Subcutaneous abdominal adipose tissue (tissue), 5 donors: ENCODE results near the gene MIB1.

Experiments
- H3K27ac ChIP-seq: one replicate; pipeline ENCODE4 v1.7.0; 2013; ENCODE audit warnings: low read depth, mild to moderate bottlenecking, inconsistent platforms, low read length, moderate library complexity
- H3K27me3 ChIP-seq, 5 donors: one replicate each; pipeline ENCODE4 v1.7.0; 2013; ENCODE audit warnings: low read length in 5 of 5, inconsistent platforms in 1 of 5; ENCODE audit not compliant: control insufficient read depth in 5 of 5, insufficient read depth in 4 of 5
- H3K36me3 ChIP-seq, 5 donors: one replicate each; pipeline ENCODE4 v1.7.0; 2013; ENCODE audit warnings: low read length in 5 of 5; ENCODE audit not compliant: control insufficient read depth in 5 of 5, insufficient read depth in 5 of 5
- H3K4me1 ChIP-seq, 5 donors: one replicate each; pipeline ENCODE4 v1.7.0; 2013; ENCODE audit warnings: low read length in 5 of 5, mild to moderate bottlenecking in 3 of 5, moderate library complexity in 1 of 5; ENCODE audit not compliant: control insufficient read depth in 5 of 5, insufficient read depth in 5 of 5
- H3K4me3 ChIP-seq, 5 donors: one replicate each; pipeline ENCODE4 v1.7.0; 2013; ENCODE audit warnings: low read length in 5 of 5, low read depth in 1 of 5
- H3K9ac ChIP-seq, 5 donors: one replicate each; pipeline ENCODE4 v1.7.0; 2013; ENCODE audit warnings: low read length in 5 of 5, mild to moderate bottlenecking in 4 of 5, moderate library complexity in 3 of 5
- H3K9me3 ChIP-seq, 5 donors: one replicate each; pipeline ENCODE4 v1.7.0; 2013; ENCODE audit warnings: low read length in 5 of 5; ENCODE audit not compliant: control insufficient read depth in 5 of 5
- donor health status: healthy.
- donor health status: healthy.
- donor health status: healthy.
- donor health status: healthy.
- donor health status: healthy.

Gene MIB1

DNA sequence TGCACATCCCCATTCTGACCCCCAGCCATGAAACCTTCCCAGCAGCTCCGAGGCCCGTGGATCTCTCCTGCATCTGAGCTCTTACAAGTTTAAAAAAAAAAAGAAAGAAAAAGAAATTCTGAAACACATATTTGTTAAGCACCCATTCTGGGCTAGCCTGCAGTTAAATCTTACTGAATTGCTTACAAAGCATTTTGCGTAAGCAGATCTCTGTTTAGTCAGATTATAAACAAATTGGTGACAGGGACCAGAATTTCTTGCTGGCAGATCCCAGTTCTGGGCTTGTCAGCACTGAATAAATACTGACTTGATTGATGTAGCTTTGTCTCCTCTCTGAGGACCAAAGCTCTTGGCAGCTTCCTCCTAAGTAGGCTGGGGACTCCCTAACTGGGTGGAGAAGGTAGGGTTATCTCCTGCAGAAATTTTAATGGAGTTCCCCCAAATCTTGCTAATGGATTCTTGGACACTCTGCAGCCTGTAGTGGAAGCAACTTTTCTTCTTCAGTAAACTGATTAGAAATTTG, 160.9 kb downstream of the MIB1 start:
- Histone ChIP-seq H3K27me3 (peaks cover 0 to 5% (median 0%) of the 10 kb centered on the region in 5 donors), H3K4me3 (peak overlapping the region in 2 of 5 donors; percentile 24 to 49), H3K36me3 (no peaks in the 10 kb centered on the region), H3K9me3 (no peaks in the 10 kb centered on the region), H3K27ac (no peak overlapping the region), H3K4me1 (peaks cover 2 to 18% (median 7%) of the 10 kb centered on the region in 5 donors), H3K9ac (no peak overlapping the region)

DNA sequence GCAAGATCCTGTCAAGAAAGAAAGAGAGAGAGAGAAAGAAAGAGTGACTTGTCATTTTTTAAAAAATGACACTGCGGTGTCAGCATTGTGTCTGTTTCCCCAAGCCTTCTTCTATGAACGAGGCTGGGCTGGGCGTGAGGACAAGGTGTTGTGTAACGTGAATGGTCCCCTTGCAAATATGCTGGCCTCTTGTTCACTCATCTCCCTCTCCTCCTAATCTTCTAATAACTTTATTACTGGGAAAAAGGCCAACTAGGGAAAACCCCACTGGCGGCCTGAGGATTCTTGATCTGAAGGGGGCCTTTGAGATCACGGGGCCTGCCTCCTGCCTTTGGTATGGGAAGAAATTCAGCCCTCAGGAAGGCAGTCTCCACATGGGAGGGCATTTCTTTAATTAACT, 163.1 kb downstream of the MIB1 start:
- Histone ChIP-seq H3K4me1 (peaks cover 2 to 18% (median 5%) of the 10 kb centered on the region in 5 donors), H3K9ac (no peak overlapping the region), H3K9me3 (no peaks in the 10 kb centered on the region), H3K36me3 (no peaks in the 10 kb centered on the region), H3K27ac (no peak overlapping the region), H3K4me3 (no peak overlapping the region), H3K27me3 (no peaks in the 10 kb centered on the region)

DNA sequence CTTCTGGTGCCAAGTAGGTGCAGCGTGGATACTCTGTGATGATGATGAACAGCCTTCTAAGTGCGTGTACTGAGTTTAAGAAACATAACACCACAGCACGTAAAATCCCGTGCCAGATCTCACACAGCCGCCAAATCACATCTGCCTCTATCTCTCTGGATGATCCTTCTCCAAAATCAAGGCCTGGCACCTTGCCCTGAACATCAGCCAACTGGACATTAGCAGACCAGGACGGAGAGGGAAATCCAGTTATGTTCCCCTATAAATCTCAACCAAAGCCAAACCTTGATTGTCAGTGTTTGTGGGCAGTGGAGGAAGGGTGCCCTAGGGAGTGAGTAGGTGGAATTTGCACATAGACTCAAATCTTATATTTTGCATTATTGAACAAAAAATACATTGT, 164.3 kb downstream of the MIB1 start:
- no peaks in the 10 kb centered on the region for H3K36me3 ChIP-seq

DNA sequence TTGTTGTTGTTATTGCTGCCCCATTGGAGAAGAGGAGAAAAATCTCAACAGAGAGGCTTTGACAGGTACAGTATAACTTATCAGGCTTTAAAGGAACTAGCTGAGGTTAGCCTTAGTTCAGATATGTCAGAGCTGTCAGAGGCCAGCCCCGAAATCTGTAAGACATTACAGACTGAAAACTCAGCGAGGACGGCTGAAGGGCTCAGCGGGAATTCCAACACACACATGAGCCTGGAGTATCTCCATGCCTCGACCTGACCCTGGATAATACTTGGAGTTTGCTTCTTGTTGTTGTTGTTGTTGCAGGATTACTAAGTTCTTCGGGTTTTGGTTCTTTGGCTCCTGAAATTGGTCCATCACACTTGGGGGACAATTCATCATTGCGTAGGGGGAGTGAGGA, 166.9 kb downstream of the MIB1 start:
- Histone ChIP-seq H3K4me1 (peaks cover 2 to 10% (median 3%) of the 10 kb centered on the region in 5 donors), H3K9ac (no peak overlapping the region), H3K27me3 (peaks cover 0 to 2% (median 0%) of the 10 kb centered on the region in 5 donors), H3K36me3 (no peaks in the 10 kb centered on the region), H3K4me3 (no peak overlapping the region), H3K27ac (no peak overlapping the region), H3K9me3 (no peaks in the 10 kb centered on the region)

More for the DNA sequence above, 164.3 kb downstream of the MIB1 start:
- Histone ChIP-seq H3K4me1 (peaks cover 2 to 18% (median 5%) of the 10 kb centered on the region in 5 donors), H3K27ac (no peak overlapping the region), H3K27me3 (no peaks in the 10 kb centered on the region), H3K9me3 (no peaks in the 10 kb centered on the region), H3K4me3 (no peak overlapping the region), H3K9ac (no peak overlapping the region)

DNA sequence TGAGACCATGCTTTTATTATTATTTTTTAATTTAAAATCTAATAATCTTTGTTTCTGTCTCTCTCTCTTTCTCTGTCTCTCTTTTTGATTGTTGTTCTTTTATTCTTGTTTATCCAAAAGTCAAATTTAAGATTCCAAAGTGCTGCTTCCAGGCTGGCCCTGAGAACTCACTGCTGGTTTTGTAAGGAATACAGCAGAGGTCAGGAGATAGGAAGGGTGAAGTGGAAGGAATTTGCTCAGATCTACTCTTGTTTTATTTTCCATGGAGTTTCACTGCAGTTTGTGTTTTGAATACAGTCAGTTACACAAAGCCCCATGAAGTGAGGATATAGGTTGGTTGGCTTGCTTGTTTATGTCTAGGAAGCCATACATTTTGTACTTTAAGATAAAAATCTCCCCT, 168.1 kb downstream of the MIB1 start:
- H3K4me1 ChIP-seq = peaks cover 2 to 10% (median 2%) of the 10 kb centered on the region in 5 donors
- H3K9me3 ChIP-seq = no peaks in the 10 kb centered on the region
- no peak overlapping the region for H3K27ac ChIP-seq
- no peak overlapping the region for H3K4me3 ChIP-seq
- H3K9ac ChIP-seq = no peak overlapping the region
- H3K36me3 ChIP-seq = no peaks in the 10 kb centered on the region
- peaks cover 0 to 2% (median 0%) of the 10 kb centered on the region in 5 donors for H3K27me3 ChIP-seq

DNA sequence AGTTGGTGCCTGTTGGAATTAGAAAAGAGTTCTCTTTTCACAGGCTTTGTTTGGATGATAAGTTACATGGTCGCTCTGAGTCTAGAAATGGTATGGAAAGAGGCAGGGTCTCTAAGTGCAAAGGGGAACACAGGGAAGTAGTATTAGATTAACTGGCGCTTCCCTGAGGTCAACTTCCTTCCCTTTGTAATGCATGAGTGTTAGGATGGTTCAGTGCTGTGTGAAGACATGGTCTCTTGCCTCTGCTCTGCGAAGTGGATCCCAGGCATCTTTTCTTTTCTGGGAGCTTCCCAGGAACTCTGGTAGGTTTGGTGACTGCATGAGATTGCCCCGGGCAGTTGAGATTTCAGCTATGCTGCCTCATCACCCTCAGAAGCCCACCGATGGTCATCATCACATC, 170.3 kb downstream of the MIB1 start:
- H3K36me3 ChIP-seq = no peaks in the 10 kb centered on the region
- H3K4me3 ChIP-seq = no peak overlapping the region
- no peaks in the 10 kb centered on the region for H3K4me1 ChIP-seq
- H3K9me3 ChIP-seq = no peaks in the 10 kb centered on the region
- no peak overlapping the region for H3K9ac ChIP-seq
- H3K27ac ChIP-seq = no peak overlapping the region
- peaks cover 0 to 6% (median 0%) of the 10 kb centered on the region in 5 donors for H3K27me3 ChIP-seq

DNA sequence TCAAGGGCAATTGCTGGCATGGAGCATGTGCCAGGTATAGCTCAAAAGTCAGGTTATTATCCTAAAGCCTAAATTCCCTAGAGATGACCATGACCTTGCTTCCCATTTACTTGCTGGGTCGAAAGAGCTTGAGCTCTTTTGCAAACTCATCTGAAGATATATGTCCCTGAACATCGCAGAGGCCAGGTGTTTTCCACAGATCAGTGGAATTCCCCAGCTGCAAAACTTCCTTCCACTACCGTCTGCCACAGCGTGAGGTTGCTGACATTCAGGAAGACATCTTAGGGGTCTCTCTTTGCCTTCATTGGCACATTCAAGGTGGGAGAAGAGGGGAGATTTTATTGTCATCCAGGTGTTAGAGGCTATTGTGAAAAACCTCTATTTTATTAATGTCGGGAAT, 171.0 kb downstream of the MIB1 start:
- Histone ChIP-seq H3K27me3 (peaks cover 0 to 6% (median 0%) of the 10 kb centered on the region in 5 donors), H3K27ac (no peak overlapping the region), H3K9ac (no peak overlapping the region), H3K4me1 (no peaks in the 10 kb centered on the region), H3K36me3 (no peaks in the 10 kb centered on the region), H3K9me3 (no peaks in the 10 kb centered on the region), H3K4me3 (no peak overlapping the region)

DNA sequence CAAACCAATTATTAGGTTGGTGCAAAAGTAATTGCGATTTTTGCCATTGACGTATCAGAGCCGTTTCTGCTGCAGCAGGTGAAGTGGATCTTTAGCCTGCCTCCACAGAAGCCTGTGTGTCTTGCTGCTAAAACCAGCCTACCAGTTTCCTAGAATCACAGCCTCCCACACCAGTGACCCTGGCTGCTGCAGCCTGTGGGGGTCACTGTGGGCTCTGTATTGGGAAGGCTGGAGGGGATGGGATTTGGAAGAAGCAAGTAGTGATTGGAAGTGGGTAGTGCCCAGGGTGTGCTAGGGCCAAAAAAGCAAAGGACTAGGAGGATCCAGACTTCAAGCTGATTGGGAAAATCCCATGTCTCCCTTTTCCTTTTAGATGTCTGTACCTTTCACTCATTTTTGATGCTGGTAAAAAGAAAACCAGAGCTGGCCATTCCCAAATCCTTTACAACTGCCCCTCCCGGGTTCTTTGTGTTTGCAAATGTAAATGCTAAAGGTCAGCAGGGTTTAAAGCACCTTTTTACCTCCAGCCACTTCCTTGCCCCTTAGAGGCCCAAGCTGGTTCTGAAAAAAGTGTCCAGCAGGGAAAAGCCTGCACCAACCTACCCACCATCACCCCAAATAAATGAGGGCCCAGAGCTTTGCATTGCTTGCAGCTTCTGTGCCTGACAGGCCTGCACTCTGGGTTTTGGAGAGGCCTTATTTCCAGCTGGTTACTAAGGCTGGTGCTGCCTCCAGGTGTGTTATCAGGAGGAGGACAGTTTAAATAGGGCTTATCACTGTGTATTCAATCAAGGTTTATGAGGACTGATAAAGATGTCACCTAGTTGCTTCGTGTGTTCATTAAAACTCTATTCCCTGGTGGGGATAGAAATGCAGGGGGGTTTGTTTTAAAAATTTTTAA, 172.0 kb downstream of the MIB1 start:
- no peaks in the 10 kb centered on the region for H3K4me1 ChIP-seq
- H3K9ac ChIP-seq = no peak overlapping the region
- H3K27me3 ChIP-seq = peaks cover 0 to 6% (median 0%) of the 10 kb centered on the region in 5 donors
- no peak overlapping the region for H3K27ac ChIP-seq
- no peaks in the 10 kb centered on the region for H3K36me3 ChIP-seq
- H3K4me3 ChIP-seq = no peak overlapping the region
- H3K9me3 ChIP-seq = no peaks in the 10 kb centered on the region

DNA sequence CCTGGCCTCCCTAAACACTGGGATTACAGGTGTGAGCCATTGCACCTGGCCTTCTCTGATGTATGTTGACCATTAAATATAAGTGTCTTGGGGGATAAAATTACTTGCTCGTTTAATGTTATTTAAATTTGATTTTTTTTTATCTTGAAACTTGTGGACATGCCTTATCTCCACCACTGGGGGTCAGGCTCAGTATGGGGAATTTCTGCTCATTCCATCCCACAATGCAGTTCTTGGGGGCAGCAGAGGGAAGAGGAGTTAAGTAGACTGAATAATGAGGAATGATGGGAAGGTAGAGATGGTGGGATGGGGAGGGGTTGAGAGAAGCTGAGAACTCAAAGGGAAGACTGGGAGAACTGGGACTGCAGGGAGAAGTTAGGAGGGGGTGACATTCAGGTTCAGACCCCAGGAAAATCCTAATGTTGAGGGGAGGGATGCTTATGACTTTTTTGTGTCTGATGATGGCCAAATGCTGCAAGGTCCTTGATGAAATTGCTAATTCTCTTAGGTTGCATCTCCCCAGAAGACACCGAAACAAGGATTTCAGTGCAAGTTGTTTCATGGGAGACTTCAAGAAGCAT, 174.2 kb downstream of the MIB1 start:
- no peak overlapping the region for H3K4me3 ChIP-seq
- no peaks in the 10 kb centered on the region for H3K4me1 ChIP-seq
- no peak overlapping the region for H3K9ac ChIP-seq
- peaks cover 0 to 9% (median 8%) of the 10 kb centered on the region in 5 donors for H3K9me3 ChIP-seq
- H3K36me3 ChIP-seq = no peaks in the 10 kb centered on the region
- H3K27ac ChIP-seq = no peak overlapping the region
- peaks cover 0 to 6% (median 0%) of the 10 kb centered on the region in 5 donors for H3K27me3 ChIP-seq

DNA sequence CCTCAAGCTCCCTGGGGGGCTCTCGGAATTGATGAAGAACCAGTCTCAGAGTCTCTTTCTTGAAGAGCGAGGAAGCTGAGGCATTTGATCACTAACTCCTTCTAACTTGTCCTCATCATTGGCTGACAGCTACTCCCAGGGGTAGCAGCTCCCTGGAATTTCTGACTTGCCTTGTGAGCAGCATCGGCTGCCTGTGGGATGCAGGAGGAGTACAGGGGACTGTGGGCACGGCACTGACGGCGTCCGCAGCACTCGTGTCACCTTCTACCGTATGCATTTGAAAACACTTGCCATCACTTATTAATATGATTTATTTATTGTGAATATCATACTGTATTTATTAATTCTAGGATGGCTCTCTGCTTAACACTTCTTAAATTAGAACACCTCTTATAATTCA, 175.0 kb downstream of the MIB1 start:
- Histone ChIP-seq H3K4me1 (no peaks in the 10 kb centered on the region), H3K9ac (no peak overlapping the region), H3K9me3 (peaks cover 0 to 9% (median 8%) of the 10 kb centered on the region in 5 donors), H3K27ac (no peak overlapping the region), H3K4me3 (no peak overlapping the region), H3K36me3 (no peaks in the 10 kb centered on the region), H3K27me3 (peaks cover 0 to 6% (median 0%) of the 10 kb centered on the region in 5 donors)
